Retina (tissue), 1 donor: ENCODE results near the gene RNU1-4.
"Not testable (repeated sequence)": the region's sequence is repeated elsewhere in the genome, so short reads cannot be mapped to it uniquely, and the experiment has no call there.

Experiments used
- DNase-seq: peaks from one replicate; pipeline ENCODE4 v3.0.0-alpha.2; 2016

RNU1-4 gene

GRCh38 chr1:16770896-16771446 is 30.7 kb downstream of the RNU1-4 start:
- not testable (repeated sequence) for DNase-seq

GRCh38 chr1:16772275-16773204 is 32.2 kb downstream of the RNU1-4 start:
- DNase-seq, result not testable (repeated sequence)

- DNase-seq, result not testable (repeated sequence)
Observed at GRCh38 chr1:16773205-16773596, 32.9 kb downstream of the RNU1-4 start.

GRCh38 chr1:16773723-16774122 is 33.4 kb downstream of the RNU1-4 start:
- DNase-seq, result not testable (repeated sequence)

GRCh38 chr1:16774773-16775172 is 34.5 kb downstream of the RNU1-4 start:
- not testable (repeated sequence) for DNase-seq

- not testable (repeated sequence) for DNase-seq
Observed at GRCh38 chr1:16775290-16775689, 35.0 kb downstream of the RNU1-4 start.

GRCh38 chr1:16776248-16776647 is 35.9 kb downstream of the RNU1-4 start:
- DNase-seq, result not testable (repeated sequence)

- not testable (repeated sequence) for DNase-seq
Observed at GRCh38 chr1:16776835-16777234, 36.5 kb downstream of the RNU1-4 start.

GRCh38 chr1:16777821-16778220 is 37.5 kb downstream of the RNU1-4 start:
- not testable (repeated sequence) for DNase-seq

- not testable (repeated sequence) for DNase-seq
Observed at GRCh38 chr1:16779525-16779924, 39.2 kb downstream of the RNU1-4 start.

GRCh38 chr1:16781033-16781432 is 40.7 kb downstream of the RNU1-4 start:
- not testable (repeated sequence) for DNase-seq

- DNase-seq, result not testable (repeated sequence)
Observed at GRCh38 chr1:16781625-16782024, 41.3 kb downstream of the RNU1-4 start.

- DNase-seq, result not testable (repeated sequence)
Observed at GRCh38 chr1:16784955-16785354, 44.6 kb downstream of the RNU1-4 start.

GRCh38 chr1:16786362-16786761 is 46.0 kb downstream of the RNU1-4 start:
- DNase-seq, result not testable (repeated sequence)

- DNase-seq, result not testable (repeated sequence)
Observed at GRCh38 chr1:16787175-16787574, 46.9 kb downstream of the RNU1-4 start.

GRCh38 chr1:16787711-16788110 is 47.4 kb downstream of the RNU1-4 start:
- not testable (repeated sequence) for DNase-seq
